ENCODE data around the gene DNAH6. TPM values are rescaled to one million over a fixed set of nuclear protein-coding genes. Genes with fewer than 3 reads are reported as not detected.
A peak's percentile ranks its signal among the peaks of the same experiment; 100 is the strongest.

DNAH6 gene
- total and polyA plus RNA-seq, 11 donors: 0.05 to 0.75 (median 0.10) TPM; not detected in 2

DNA sequence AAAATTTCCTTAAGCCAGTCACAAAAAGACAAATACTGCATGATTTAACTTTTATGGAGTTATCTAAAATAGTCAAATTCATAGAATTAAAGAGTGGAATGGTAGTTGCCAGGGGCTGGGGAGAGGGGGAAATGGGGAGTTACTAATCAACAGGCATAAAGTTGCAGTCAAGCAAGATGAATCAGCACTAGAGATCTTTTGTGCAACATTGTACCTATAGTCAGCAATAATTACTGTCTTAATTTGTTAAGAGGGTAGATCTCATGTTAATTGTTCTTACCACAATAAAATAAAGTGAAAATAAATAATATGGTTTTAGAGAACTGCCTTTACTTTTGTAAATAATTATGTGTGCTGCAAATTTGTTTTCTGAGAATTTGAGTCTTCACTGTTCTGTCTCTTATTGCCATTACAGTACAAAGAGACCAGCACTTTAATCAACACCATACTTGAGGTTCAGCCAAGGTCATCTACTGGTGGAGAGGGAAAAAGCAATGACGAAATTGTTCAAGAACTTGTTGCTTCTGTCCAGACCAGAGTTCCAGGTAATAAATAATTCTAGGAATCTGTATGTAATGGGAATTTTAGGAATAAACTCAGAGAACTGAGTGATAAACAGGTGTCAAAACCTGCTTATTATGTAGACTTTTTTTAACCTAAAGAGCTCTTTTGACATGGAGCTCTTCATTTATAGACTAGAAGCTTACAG lies 289.1 kb downstream of the DNAH6 start:
- TF ChIP-seq, protein P1, sequence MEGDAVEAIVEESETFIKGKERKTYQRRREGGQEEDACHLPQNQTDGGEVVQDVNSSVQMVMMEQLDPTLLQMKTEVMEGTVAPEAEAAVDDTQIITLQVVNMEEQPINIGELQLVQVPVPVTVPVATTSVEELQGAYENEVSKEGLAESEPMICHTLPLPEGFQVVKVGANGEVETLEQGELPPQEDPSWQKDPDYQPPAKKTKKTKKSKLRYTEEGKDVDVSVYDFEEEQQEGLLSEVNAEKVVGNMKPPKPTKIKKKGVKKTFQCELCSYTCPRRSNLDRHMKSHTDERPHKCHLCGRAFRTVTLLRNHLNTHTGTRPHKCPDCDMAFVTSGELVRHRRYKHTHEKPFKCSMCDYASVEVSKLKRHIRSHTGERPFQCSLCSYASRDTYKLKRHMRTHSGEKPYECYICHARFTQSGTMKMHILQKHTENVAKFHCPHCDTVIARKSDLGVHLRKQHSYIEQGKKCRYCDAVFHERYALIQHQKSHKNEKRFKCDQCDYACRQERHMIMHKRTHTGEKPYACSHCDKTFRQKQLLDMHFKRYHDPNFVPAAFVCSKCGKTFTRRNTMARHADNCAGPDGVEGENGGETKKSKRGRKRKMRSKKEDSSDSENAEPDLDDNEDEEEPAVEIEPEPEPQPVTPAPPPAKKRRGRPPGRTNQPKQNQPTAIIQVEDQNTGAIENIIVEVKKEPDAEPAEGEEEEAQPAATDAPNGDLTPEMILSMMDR (IDR thresholded peaks at IDR 0.05): no peak
- no peak for TF ChIP-seq POLR2A (IDR thresholded peaks at IDR 0.05)
- ATAC-seq (no peak), DNase-seq (no peak)
- Histone ChIP-seq H3K4me1 (peaks cover 0 to 13% (median 2%) of the 10 kb centered on the region in 12 donors), H3K9me3 (peaks cover 0 to 4% (median 0%) of the 10 kb centered on the region in 12 donors), H3K27ac (no peak overlapping the region), H3K4me3 (no peak overlapping the region), H3K27me3 (no peaks in the 10 kb centered on the region), H3K36me3 (no peaks in the 10 kb centered on the region)
- intact Hi-C loops (cut with DNase I): no loop called here
- 38 to 69% (median 47%) methylated on average over 1 of the region's 1 CpG for WGBS, 4 donors

DNA sequence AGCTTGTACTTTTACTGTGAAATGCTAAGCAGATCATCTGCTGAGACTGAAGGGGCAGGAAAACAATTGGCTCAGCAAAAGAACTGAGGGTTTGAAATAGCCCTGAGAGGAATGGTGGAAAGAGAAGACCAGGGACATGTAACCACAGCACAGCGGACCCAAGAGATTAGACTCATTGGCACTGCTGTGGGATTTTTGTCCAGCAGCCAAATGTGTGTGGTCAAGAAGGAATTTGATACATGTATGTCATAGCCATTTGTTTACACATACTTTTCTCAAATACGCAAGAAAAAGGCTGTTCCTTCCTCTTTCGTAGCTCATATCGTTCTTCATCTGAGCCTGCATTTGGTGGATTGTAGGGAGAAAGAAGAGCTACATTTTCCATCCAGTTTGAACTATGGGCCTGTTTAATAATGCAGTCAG lies 290.8 kb downstream of the DNAH6 start:
- Histone ChIP-seq H3K9me3 (peaks cover 0 to 3% (median 0%) of the 10 kb centered on the region in 12 donors), H3K27me3 (no peaks in the 10 kb centered on the region), H3K4me3 (no peak overlapping the region), H3K27ac (peak overlapping the region in 1 of 12 donors; percentile 56), H3K36me3 (no peaks in the 10 kb centered on the region), H3K4me1 (peaks cover 0 to 13% (median 2%) of the 10 kb centered on the region in 12 donors)
- DNase-seq: no peak
- peak in 1 of 4 donors; percentile 59 for ATAC-seq
- intact Hi-C loops (cut with DNase I): no loop called here
- TF ChIP-seq POLR2A (IDR thresholded peaks at IDR 0.05): no peak
- TF ChIP-seq, protein P1 (IDR thresholded peaks at IDR 0.05): no peak
- WGBS, 4 donors: 53 to 65% (median 62%) methylated on average over 4 of the region's 4 CpGs

DNA sequence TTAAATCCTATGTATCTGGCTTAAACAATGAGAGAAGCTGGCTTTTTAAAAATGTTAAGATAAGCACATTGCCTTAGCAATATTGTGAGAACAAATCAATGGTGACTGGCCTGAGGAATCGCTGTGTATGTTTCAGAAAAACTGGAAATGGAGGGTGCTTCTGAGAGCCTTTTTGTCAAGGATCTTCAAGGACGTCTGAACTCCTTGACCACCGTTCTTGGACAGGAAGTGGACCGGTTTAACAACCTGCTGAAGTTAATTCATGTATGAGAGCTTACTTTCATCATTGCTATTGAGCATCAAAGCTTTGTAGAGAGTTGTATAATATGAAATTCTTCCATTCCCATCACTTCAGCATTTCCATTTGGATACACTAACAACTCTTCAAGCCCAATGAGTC lies 292.0 kb downstream of the DNAH6 start:
- no peaks in the 10 kb centered on the region for H3K9me3 ChIP-seq
- H3K4me3 ChIP-seq: no peak overlapping the region
- peaks cover 0 to 13% (median 2%) of the 10 kb centered on the region in 12 donors for H3K4me1 ChIP-seq
- H3K27ac ChIP-seq: no peak overlapping the region
- H3K27me3 ChIP-seq: no peaks in the 10 kb centered on the region
- ATAC-seq (no peak), DNase-seq (no peak)
- TF ChIP-seq, protein P1 (IDR thresholded peaks at IDR 0.05): no peak
- no peak for TF ChIP-seq POLR2A (IDR thresholded peaks at IDR 0.05)
- WGBS, 4 donors: 66 to 73% (median 72%) methylated on average over 4 of the region's 4 CpGs
- H3K36me3 ChIP-seq: no peaks in the 10 kb centered on the region
- intact Hi-C loops (cut with DNase I): no loop called here

DNA sequence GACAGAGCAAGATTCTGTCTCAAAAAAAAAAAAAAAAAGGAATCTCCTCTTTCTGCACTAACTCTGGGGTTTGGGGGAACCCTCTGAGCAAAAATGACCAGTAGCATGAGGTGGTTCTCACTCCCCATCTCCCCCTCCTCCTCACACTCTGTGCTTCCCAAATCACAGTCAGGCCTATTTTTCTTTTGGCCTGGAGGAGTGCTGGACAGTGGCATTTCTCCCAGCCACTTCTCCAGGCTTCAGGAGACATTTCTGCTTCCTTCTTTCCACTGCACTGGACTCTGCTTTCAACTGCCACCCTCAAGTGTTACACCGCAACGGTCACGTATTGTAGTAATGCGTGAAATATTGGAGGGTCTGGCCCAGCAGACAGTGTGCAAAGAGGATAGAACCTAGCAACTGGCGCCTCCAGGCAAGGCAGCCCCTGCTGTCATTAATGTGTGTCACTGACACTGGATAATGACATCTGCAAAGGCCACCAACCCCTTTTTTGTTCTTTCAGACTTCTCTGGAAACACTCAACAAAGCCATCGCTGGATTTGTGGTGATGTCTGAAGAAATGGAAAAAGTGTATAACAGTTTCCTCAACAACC lies 295.6 kb downstream of the DNAH6 start:
- Histone ChIP-seq H3K4me3 (no peak overlapping the region), H3K36me3 (no peaks in the 10 kb centered on the region), H3K27ac (no peak overlapping the region), H3K27me3 (no peaks in the 10 kb centered on the region), H3K4me1 (peaks cover 0 to 3% (median 0%) of the 10 kb centered on the region in 12 donors), H3K9me3 (no peaks in the 10 kb centered on the region)
- TF ChIP-seq, protein P1 (IDR thresholded peaks at IDR 0.05): no peak
- TF ChIP-seq POLR2A (IDR thresholded peaks at IDR 0.05): no peak
- ATAC-seq (no peak), DNase-seq (no peak)
- 92 to 95% (median 93%) methylated on average over 6 of the region's 6 CpGs for WGBS, 4 donors
- intact Hi-C loops (cut with DNase I): no loop called here

All from heart left ventricle (tissue), 16 donors.